Ovary (tissue), 9 donors: ENCODE measurements around the gene ZNF568. TPM values are rescaled to one million over a fixed set of nuclear protein-coding genes. Genes with fewer than 3 reads are reported as not detected.

Source experiments
- DNase-seq, 5 donors: peaks; one replicate each; pipeline ENCODE4 v3.0.0-alpha.2; 2019 to 2020
- H3K27ac ChIP-seq, 2 donors: fragments of 200-600 bp; one replicate each; pipeline versions ENCODE4 v1.5.1 to v1.8.0; 2019 to 2022
- H3K27me3 ChIP-seq: fragments of 200-600 bp; one replicate; pipeline ENCODE4 v1.8.0; 2022
- H3K36me3 ChIP-seq: fragments of 200-600 bp; sonication (generic); one replicate; pipeline ENCODE4 v1.5.1; 2019
- H3K4me1 ChIP-seq: one replicate; pipeline ENCODE4 v1.8.1; 2013; ENCODE audit warnings: mild to moderate bottlenecking, moderate library complexity; ENCODE audit not compliant: insufficient read depth
- H3K4me3 ChIP-seq: fragments of 200-600 bp; sonication (generic); one replicate; pipeline ENCODE4 v1.5.1; 2017
- H3K9me3 ChIP-seq, 2 donors: fragments of 200-600 bp in 1 of 2; sonication (generic) in 1 of 2; one replicate each; pipeline versions ENCODE4 v1.5.1 to v1.8.1; 2013 to 2019; ENCODE audit warnings: mild to moderate bottlenecking in 1 of 2, moderate library complexity in 1 of 2
- CTCF ChIP-seq, 3 donors: fragments of 450-650 bp in 2 of 3; fragments of 200-600 bp in 1 of 3; IDR thresholded peaks; one replicate each; pipeline versions ENCODE4 v1.5.1 to v1.8.0; 2016 to 2022; ENCODE audit warnings: antibody characterized with exemption in 3 of 3, mild to moderate bottlenecking in 1 of 3
- EP300 ChIP-seq: sonication (generic); formaldehyde crosslinking; IDR thresholded peaks from one replicate; pipeline ENCODE4 v1.6.1; 2017; ENCODE audit warnings: antibody characterized with exemption
- POLR2A ChIP-seq: fragments of 450-650 bp; IDR thresholded peaks from one replicate; pipeline ENCODE4 v1.6.1; 2017; ENCODE audit warnings: antibody characterized with exemption, mild to moderate bottlenecking, moderate library complexity
- WGBS, 3 donors: extraction: QIAGEN DNeasy Blood & Tissue Kit in 1 of 3; methylation state at CpG; one replicate each; pipeline versions ENCODE4 v1.1.5 to v1.1.7; 2013 to 2017; 5-methylcytosine and 5-hydroxymethylcytosine counted together
- intact Hi-C, 4 donors: fragments of 100-400 bp; cut with DNase I; formaldehyde crosslinking; loops; one replicate each; pipeline versions ENCODE4 v1.11.0 to v1.15.1; 2022 to 2023
- polyA plus RNA-seq, 2 donors: library from polyadenylated mRNA; stranded (reverse); fragments of 200-250 nt in 1 of 2; fragments of 350-450 nt in 1 of 2; fragmentation: Illumina TruSeq in 1 of 2; extraction: RNeasy Lipid Tissue Mini Kit (QIAGEN cat#74804) in 1 of 2; gene quantifications; one replicate each; pipeline ENCODE4 v1.2.3, GENCODE V29; 2013 to 2014
- total RNA-seq, 7 donors: library from RNA; depleted of rRNA in 2 of 7; stranded (reverse); fragments of >200 nt in 2 of 7; fragmentation: NEBNext Ultra II Directional in 3 of 7; extraction: Animal tissue kit (Norgen Biotek cat#: 25700) in 3 of 7; gene quantifications; one replicate each; pipeline versions ENCODE4 v1.1.0 to v1.2.4, GENCODE V29; 2016 to 2023
- donor health status: DM: no; HTN: no; CAD: no; lungs with moderate emphysema.
- donor health status: DM: no; HTN: no; CAD: no.
- donor health status: Bipolar disorder and iron deficiency.
- donor health status: DM: yes; HTN: yes; CAD: no.
- donor health status: DM: no; HTN: no; CAD: no.
- donor health status: DM: yes; HTN: yes; CAD: no.

Gene ZNF568
- total and polyA plus RNA-seq, 9 donors: 9.5 to 25.3 (median 15.3) TPM

- 92 to 95% (median 92%) methylated on average over 7 of the region's 7 CpGs for WGBS, 3 donors
- no peak for DNase-seq
- TF ChIP-seq CTCF (IDR thresholded peaks at IDR 0.05) (no peak), EP300 (no peak), POLR2A (no peak)
- Histone ChIP-seq H3K4me3 (no peak overlapping the region), H3K36me3 (peaks cover 4% of the 10 kb centered on the region), H3K27me3 (no peaks in the 10 kb centered on the region), H3K4me1 (no peaks in the 10 kb centered on the region), H3K27ac (no peak overlapping the region), H3K9me3 (peaks cover 4 to 15% of the 10 kb centered on the region in 2 donors)
- intact Hi-C loops: no loop called here
Observed at GRCh38 chr19:36997843-36998235, 81.7 kb downstream of the ZNF568 start.

- TF ChIP-seq EP300 (no peak), CTCF (IDR thresholded peaks at IDR 0.05) (no peak)
- H3K36me3 ChIP-seq: peaks cover 4% of the 10 kb centered on the region
- no peaks in the 10 kb centered on the region for H3K27me3 ChIP-seq
- H3K27ac ChIP-seq: no peak overlapping the region
- H3K9me3 ChIP-seq: peaks cover 4 to 15% of the 10 kb centered on the region in 2 donors
- intact Hi-C loops: no loop called here
- no peak overlapping the region for H3K4me3 ChIP-seq
- 88 to 92% (median 89%) methylated on average over 2 of the region's 2 CpGs for WGBS, 3 donors
- no peak for DNase-seq
- no peaks in the 10 kb centered on the region for H3K4me1 ChIP-seq
Observed at GRCh38 chr19:36999313-36999712, 83.2 kb downstream of the ZNF568 start.

GRCh38 chr19:37007587-37008220 is 91.6 kb downstream of the ZNF568 start:
- Histone ChIP-seq H3K9me3 (peaks cover 0 to 11% of the 10 kb centered on the region in 2 donors), H3K27ac (no peak overlapping the region), H3K36me3 (no peaks in the 10 kb centered on the region)

GRCh38 chr19:37009871-37010270 is 93.7 kb downstream of the ZNF568 start:
- no peak overlapping the region for H3K27ac ChIP-seq

More at GRCh38 chr19:37007587-37008220, 91.6 kb downstream of the ZNF568 start:
- intact Hi-C loops: no loop called here
- peak; percentile 53 to 78 (median 62) for DNase-seq
- TF ChIP-seq EP300 (no peak), POLR2A (no peak), CTCF (IDR thresholded peaks at IDR 0.05) (no peak)
- no peaks in the 10 kb centered on the region for H3K4me1 ChIP-seq
- peak overlapping the region; percentile 20 for H3K4me3 ChIP-seq
- H3K27me3 ChIP-seq: no peaks in the 10 kb centered on the region
- WGBS, 3 donors: 16 to 34% (median 25%) methylated on average over 48 of the region's 48 CpGs

More at GRCh38 chr19:37009871-37010270, 93.7 kb downstream of the ZNF568 start:
- Histone ChIP-seq H3K4me3 (no peak overlapping the region), H3K36me3 (no peaks in the 10 kb centered on the region), H3K27me3 (no peaks in the 10 kb centered on the region), H3K9me3 (peaks cover 0 to 19% of the 10 kb centered on the region in 2 donors), H3K4me1 (no peaks in the 10 kb centered on the region)
- WGBS, 3 donors: 95 to 96% (median 95%) methylated on average over 28 of the region's 28 CpGs
- no peak for DNase-seq
- TF ChIP-seq EP300 (no peak), CTCF (IDR thresholded peaks at IDR 0.05) (no peak)
- intact Hi-C loops: no loop called here
